Measurements from ENCODE around the gene KLHL7.
A peak's percentile ranks its signal among the peaks of the same experiment; 100 is the strongest.

Gene KLHL7

DNA sequence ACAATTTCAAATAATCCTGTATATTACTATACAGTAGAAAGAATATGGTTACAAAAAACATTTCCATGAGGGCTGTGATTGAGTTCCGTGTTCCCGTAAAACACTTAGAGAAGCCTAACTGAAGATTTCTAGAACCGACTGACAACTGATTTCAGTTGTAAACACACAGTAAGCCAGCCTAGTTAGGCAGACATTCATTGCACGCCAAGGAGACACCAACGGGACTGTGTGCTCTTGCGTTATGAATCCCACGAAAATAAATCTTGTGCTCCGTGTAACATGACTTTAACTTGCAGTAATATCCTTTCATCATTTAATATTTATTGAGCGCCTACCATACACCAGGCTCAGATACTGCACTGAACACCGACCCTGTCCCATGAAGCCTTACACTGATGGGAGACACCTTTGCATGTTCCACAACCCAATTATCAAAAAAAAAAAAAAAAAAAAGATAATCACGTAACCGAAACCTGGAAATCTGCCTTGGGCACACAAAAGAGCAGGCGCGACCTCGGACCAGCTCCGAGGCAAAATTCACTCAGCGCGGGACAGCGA, 420 bp upstream of the KLHL7 start:
- peak overlapping the region; percentile 92 for H3K4me3 ChIP-seq (ENCODE audit: low read depth, low read length)
- TF ChIP-seq POLR2A (IDR thresholded peaks at IDR 0.05; ENCODE audit: extremely low read depth, insufficient read length): no peak
- peak; percentile 44 for DNase-seq (ENCODE audit: low read depth)

DNA sequence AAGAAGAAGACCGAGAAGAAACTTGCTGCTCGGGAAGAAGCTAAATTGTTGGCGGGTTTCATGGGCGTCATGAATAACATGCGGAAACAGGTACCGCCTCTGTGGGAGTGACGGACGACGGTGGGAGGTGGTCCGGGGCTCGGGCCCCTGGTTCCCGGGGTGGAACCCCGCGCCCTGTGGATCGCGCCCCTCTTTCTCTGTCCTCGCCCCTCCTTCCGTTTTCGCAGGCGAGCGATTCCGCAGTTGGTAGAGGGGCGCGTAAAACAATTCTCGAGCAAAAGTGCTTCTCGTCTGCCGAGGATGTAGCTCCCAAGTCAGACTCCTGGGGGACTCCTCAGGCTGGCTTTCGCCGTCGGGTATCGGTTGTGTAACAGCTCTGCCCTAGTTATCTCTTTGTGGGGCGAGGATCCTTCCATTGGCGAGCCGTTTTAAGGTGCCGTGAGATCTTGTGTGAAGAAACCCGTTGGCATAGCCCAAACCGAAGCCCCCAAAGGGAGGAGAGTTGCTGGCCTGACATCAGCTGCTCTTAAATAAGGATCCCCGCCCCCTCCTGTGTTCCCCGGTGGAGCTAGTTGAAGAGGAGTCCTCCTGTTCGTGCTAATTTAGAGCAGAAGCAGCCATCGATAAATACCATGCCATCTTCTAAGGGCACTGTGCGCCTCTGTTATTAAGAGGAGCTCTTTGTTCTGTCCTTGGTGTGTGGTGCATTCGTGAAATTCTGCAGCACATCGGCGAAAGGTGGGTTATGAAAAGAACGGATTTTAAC, 655 bp downstream of the KLHL7 start:
- DNase-seq (ENCODE audit: low read depth): peak; percentile 89
- TF ChIP-seq POLR2A (IDR thresholded peaks at IDR 0.05; ENCODE audit: extremely low read depth, insufficient read length) (no peak), MYC (IDR thresholded peaks at IDR 0.05; ENCODE audit: low read depth, low read length) (0 out of 2 replicates have a peak, but pooled peaks have one; percentile 3)
- TF ChIP-seq, protein P1, sequence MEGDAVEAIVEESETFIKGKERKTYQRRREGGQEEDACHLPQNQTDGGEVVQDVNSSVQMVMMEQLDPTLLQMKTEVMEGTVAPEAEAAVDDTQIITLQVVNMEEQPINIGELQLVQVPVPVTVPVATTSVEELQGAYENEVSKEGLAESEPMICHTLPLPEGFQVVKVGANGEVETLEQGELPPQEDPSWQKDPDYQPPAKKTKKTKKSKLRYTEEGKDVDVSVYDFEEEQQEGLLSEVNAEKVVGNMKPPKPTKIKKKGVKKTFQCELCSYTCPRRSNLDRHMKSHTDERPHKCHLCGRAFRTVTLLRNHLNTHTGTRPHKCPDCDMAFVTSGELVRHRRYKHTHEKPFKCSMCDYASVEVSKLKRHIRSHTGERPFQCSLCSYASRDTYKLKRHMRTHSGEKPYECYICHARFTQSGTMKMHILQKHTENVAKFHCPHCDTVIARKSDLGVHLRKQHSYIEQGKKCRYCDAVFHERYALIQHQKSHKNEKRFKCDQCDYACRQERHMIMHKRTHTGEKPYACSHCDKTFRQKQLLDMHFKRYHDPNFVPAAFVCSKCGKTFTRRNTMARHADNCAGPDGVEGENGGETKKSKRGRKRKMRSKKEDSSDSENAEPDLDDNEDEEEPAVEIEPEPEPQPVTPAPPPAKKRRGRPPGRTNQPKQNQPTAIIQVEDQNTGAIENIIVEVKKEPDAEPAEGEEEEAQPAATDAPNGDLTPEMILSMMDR (IDR thresholded peaks at IDR 0.05; ENCODE audit: low read depth, low read length): peak; percentile 16
- TF ChIP-seq, protein P2, sequence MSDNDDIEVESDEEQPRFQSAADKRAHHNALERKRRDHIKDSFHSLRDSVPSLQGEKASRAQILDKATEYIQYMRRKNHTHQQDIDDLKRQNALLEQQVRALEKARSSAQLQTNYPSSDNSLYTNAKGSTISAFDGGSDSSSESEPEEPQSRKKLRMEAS (IDR thresholded peaks at IDR 0.05; ENCODE audit: low read depth, low read length): peak; percentile 19; the same call in 1 of the 2 replicates
- peak overlapping the region; percentile 92 for H3K4me3 ChIP-seq (ENCODE audit: low read depth, low read length)

DNA sequence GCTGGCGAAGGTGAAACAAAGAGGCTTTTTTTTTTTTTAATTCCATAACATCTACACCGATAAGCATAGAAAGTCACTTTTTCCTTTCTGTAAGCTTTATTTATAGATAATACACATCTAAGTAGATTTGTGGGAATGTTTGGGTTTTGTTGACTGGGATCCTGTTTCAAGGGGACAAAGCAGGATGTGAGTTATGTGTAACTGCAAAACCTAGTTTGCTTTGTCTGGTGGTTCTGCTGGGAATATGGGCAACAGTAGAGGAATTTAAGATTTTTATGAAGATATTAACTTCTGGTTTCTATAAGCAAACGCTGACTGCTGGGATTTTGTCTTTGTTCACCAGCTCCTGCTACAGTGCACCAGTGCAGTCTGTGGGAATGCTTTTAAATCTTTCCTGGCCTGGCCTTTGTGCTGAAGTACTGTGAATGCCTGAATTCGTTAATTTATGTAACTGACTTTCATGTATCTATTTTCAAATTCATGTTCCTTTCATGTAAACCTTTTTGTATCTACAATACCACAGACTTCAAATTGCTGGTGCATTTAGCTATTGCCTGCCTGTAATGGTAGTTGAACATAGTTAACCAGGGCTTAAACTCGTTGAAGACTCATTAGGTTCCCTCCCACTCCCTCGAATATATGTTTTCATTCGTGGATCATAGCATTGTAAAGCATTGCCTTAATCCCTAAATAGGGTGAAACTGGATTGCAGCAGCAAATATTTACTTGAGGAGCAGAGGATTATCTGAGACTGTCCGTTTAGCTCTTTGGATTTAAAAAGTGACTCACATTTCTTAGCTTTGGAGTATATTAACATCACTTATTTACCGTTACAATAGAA, 1.5 kb downstream of the KLHL7 start:
- TF ChIP-seq POLR2A (IDR thresholded peaks at IDR 0.05; ENCODE audit: extremely low read depth, insufficient read length) (no peak), MYC (IDR thresholded peaks at IDR 0.05; ENCODE audit: low read depth, low read length) (no peak)
- TF ChIP-seq, protein P1 (IDR thresholded peaks at IDR 0.05; ENCODE audit: low read depth, low read length): no peak

DNA sequence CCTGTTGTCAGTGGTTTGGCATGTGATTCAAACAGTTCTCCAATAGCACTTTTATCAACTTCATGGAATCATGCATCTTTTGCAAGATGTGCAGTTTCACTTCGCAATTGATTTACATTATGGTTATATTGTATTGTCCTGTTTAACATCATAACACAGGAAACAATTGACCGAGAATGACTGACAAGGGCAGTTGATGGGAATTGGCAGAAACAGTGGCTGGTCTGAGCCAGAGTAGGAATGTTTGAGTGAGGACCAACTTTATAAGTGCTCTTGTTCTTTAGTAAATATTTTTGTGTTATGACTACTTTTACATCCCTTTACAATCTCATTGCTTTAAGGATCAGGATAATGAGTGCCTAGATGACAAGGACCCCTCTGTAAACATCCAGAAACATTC, 2.2 kb downstream of the KLHL7 start:
- DNase-seq (ENCODE audit: low read depth): no peak
- H3K4me3 ChIP-seq (ENCODE audit: low read depth, low read length): peak overlapping the region; percentile 92

More for the DNA sequence above, 1.5 kb downstream of the KLHL7 start:
- peak; percentile 15 for DNase-seq (ENCODE audit: low read depth)
- peak overlapping the region; percentile 92 for H3K4me3 ChIP-seq (ENCODE audit: low read depth, low read length)

DNA sequence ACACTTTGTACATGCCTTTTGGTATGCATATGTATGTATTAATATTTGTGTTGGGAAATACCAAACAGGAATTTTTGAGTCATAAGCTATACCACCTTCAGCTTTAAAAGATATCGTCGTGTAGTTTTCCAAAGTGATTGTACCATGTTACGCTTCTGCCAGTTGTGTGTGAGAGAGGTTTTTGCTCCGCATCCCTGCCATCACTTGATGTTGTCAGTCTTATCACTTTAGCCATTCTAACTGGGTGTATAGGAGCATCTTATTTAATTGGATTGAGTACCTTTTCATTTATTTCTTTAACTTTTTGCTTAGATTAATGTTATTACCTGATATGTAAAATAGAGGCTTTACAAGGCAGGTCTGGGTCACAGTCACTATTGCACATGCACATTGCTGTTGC, 3.4 kb downstream of the KLHL7 start:
- DNase-seq (ENCODE audit: low read depth): no peak
- H3K4me3 ChIP-seq (ENCODE audit: low read depth, low read length): no peak overlapping the region

More for the DNA sequence above, 2.2 kb downstream of the KLHL7 start:
- TF ChIP-seq, protein P2 (IDR thresholded peaks at IDR 0.05; ENCODE audit: low read depth, low read length): no peak
- TF ChIP-seq, protein P1 (IDR thresholded peaks at IDR 0.05; ENCODE audit: low read depth, low read length): no peak
- TF ChIP-seq MYC (IDR thresholded peaks at IDR 0.05; ENCODE audit: low read depth, low read length) (no peak), POLR2A (IDR thresholded peaks at IDR 0.05; ENCODE audit: extremely low read depth, insufficient read length) (no peak)

More for the DNA sequence above, 3.4 kb downstream of the KLHL7 start:
- TF ChIP-seq POLR2A (IDR thresholded peaks at IDR 0.05; ENCODE audit: extremely low read depth, insufficient read length) (no peak), MYC (IDR thresholded peaks at IDR 0.05; ENCODE audit: low read depth, low read length) (no peak)
- TF ChIP-seq, protein P1 (IDR thresholded peaks at IDR 0.05; ENCODE audit: low read depth, low read length): no peak
- TF ChIP-seq, protein P2 (IDR thresholded peaks at IDR 0.05; ENCODE audit: low read depth, low read length): no peak

Measured in NB4 (cell line).